Body of pancreas (tissue), 4 donors: ENCODE data around the gene BACE1-AS. TPM values are rescaled to one million over a fixed set of nuclear protein-coding genes. Genes with fewer than 3 reads are reported as not detected.
"Not testable (repeated sequence)": the region's sequence is repeated elsewhere in the genome, so short reads cannot be mapped to it uniquely, and the experiment has no call there.

Experiments
- ATAC-seq: fragments of 150-250 bp; one replicate; pipeline ENCODE4 v1.9.1; 2016
- DNase-seq, 4 donors: peaks; one replicate each; pipeline ENCODE4 v3.0.0-alpha.2; 2019
- H3K27ac ChIP-seq, 4 donors: fragments of 200-600 bp; sonication (generic); 1 replicate in 3 of 4; 2 replicates in 1 of 4; pipeline versions ENCODE4 v1.5.1 to v1.6.1; 2016 to 2019; ENCODE audit warnings: mild to moderate bottlenecking in 1 of 4, mixed read lengths in 1 of 4, moderate library complexity in 1 of 4
- H3K27me3 ChIP-seq, 2 donors: fragments of 200-600 bp; sonication (generic); one replicate each; pipeline ENCODE4 v1.6.0; 2016; ENCODE audit warnings: mild to moderate bottlenecking in 1 of 2
- H3K36me3 ChIP-seq, 2 donors: fragments of 200-600 bp; sonication (generic); replicated peaks in 1 of 2; 2 replicates each; pipeline ENCODE4 v1.5.1; 2016; ENCODE audit warnings: low read depth in 2 of 2; ENCODE audit not compliant: insufficient read depth in 1 of 2
- H3K4me1 ChIP-seq: fragments of 200-600 bp; sonication (generic); one replicate; pipeline ENCODE4 v1.6.0; 2016
- H3K4me3 ChIP-seq, 2 donors: fragments of 200-600 bp; sonication (generic); 1 replicate in 1 of 2; 2 replicates in 1 of 2; pipeline ENCODE4 v1.5.1; 2016 to 2019
- H3K9me3 ChIP-seq, 3 donors: fragments of 200-600 bp; sonication (generic); 1 replicate in 2 of 3; 2 replicates in 1 of 3; pipeline ENCODE4 v1.5.1; 2016
- CTCF ChIP-seq, 7 experiments: fragments of 450-650 bp in 4 of 7; fragments of 200-600 bp in 3 of 7; sonication (generic) in 3 of 7; IDR thresholded peaks; one replicate each; pipeline ENCODE4 v1.5.1; 2016 to 2019; ENCODE audit warnings: antibody characterized with exemption in 7 of 7
- POLR2A ChIP-seq, 3 donors: fragments of 450-650 bp; IDR thresholded peaks; one replicate each; pipeline ENCODE4 v1.6.1; 2016; ENCODE audit warnings: antibody characterized with exemption in 3 of 3, mild to moderate bottlenecking in 2 of 3
- WGBS, 2 donors: methylation state at CpG; one replicate each; pipeline ENCODE4 v1.1.5; 2017; 5-methylcytosine and 5-hydroxymethylcytosine counted together
- intact Hi-C: fragments of 100-400 bp; cut with DNase I; formaldehyde crosslinking; loops from one replicate; pipeline ENCODE4 v1.15.1; 2023
- total RNA-seq, 2 donors: library from RNA; depleted of rRNA; stranded (reverse); fragments of >200 nt; gene quantifications; one replicate each; pipeline ENCODE4 v1.1.0, GENCODE V29; 2016

The BACE1-AS gene
- total RNA-seq, 2 donors from 2014 or later = 5.3 to 6.0 TPM

DNA sequence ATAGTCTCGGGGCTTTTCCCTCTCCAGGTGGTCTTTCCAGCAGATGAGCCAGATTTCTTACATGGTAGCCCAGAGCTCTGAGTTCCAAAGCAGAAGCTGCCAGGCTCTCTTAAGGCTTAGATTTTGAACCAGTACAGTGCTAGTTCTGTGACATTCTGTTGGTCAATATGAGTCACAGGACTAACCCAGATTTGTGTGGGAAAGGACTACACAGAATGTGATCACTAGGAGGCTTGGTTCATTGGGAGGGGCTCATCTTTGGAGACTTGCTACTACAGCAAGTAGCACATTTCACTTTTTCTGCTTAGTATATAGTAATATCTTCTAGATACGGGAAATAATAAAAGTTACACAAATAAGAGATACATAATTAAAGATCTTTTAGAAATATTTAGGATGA is 34.6 kb upstream of the BACE1-AS start:
- DNase-seq (no peak), ATAC-seq (no peak)
- Histone ChIP-seq H3K4me1 (no peaks in the 10 kb centered on the region), H3K27ac (no peak overlapping the region), H3K4me3 (no peak overlapping the region), H3K36me3 (peaks cover 0 to 4% of the 10 kb centered on the region in 2 donors), H3K9me3 (no peaks in the 10 kb centered on the region), H3K27me3 (no peaks in the 10 kb centered on the region)
- TF ChIP-seq CTCF (IDR thresholded peaks at IDR 0.05) (no peak), POLR2A (IDR thresholded peaks at IDR 0.05) (no peak)
- intact Hi-C loops = no loop called here
- WGBS, 2 donors = 41 to 97% methylated on average over 2 of the region's 2 CpGs

GRCh38 chr11:117258576-117258975 is 32.6 kb upstream of the BACE1-AS start:
- DNase-seq = no peak
- Histone ChIP-seq H3K27ac (no peak overlapping the region), H3K4me1 (no peaks in the 10 kb centered on the region), H3K4me3 (no peak overlapping the region), H3K27me3 (no peaks in the 10 kb centered on the region), H3K9me3 (no peaks in the 10 kb centered on the region), H3K36me3 (peaks cover 0 to 2% of the 10 kb centered on the region in 2 donors)
- ATAC-seq = no peak
- intact Hi-C loops = no loop called here
- TF ChIP-seq CTCF (IDR thresholded peaks at IDR 0.05) (no peak), POLR2A (IDR thresholded peaks at IDR 0.05) (no peak)
- 71 to 88% methylated on average over 2 of the region's 2 CpGs for WGBS, 2 donors

DNA sequence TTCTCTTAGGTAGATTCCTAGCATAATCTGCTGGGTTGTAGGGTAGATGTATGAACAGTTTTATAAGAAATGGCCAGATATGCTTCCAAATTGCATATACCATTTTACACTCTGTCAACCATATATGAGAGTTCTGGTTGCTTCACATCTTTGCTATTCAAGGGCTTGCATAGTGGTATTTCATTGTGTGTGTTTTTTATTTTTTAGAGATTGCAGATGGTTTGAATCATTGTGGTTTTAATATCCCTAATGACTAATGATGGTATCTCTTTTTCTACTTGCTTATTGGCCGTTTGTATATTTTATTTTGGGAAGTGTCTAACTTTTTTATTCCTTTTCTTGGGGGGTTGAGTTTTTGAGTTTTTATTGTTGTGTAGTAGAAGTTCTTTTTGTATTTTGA is 31.7 kb upstream of the BACE1-AS start:
- Histone ChIP-seq H3K4me1 (no peaks in the 10 kb centered on the region), H3K27me3 (no peaks in the 10 kb centered on the region), H3K9me3 (no peaks in the 10 kb centered on the region), H3K4me3 (no peak overlapping the region), H3K27ac (no peak overlapping the region), H3K36me3 (no peaks in the 10 kb centered on the region)
- TF ChIP-seq CTCF (IDR thresholded peaks at IDR 0.05) (no peak), POLR2A (IDR thresholded peaks at IDR 0.05) (no peak)
- 68 to 71% methylated on average over 1 of the region's 1 CpG for WGBS, 2 donors
- ATAC-seq = no peak
- no peak for DNase-seq
- intact Hi-C loops = no loop called here

- H3K4me3 ChIP-seq, ATAC-seq, H3K4me1 ChIP-seq, H3K27me3 ChIP-seq, H3K36me3 ChIP-seq, intact Hi-C loops, DNase-seq, H3K27ac ChIP-seq, H3K9me3 ChIP-seq: not testable (repeated sequence)
- WGBS, 2 donors = 93 to 97% methylated on average over 7 of the region's 7 CpGs
These were observed 26.4 kb upstream of the BACE1-AS start for GRCh38 chr11:117264624-117265323.

DNA sequence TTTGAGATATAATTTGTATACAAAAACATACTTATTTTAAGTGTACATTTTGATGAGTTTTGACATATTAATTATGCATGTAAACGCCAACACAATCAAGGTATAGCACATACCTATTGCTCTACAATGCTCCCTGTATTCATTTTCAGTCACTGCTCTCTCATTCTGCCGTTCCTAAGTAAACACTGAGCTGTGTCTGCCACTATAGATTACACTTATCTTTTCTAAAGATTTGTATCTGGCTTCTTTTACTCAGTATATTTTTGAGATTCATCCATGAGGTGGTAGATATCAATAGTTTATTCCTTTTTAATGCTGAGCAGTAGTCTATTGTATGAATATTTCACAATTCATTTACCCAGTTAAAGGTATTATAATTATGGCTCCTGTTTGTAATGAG is 25.4 kb upstream of the BACE1-AS start:
- 61 to 68% methylated on average over 2 of the region's 2 CpGs for WGBS, 2 donors
- no peak overlapping the region for H3K27ac ChIP-seq
- no peaks in the 10 kb centered on the region for H3K27me3 ChIP-seq
- no peaks in the 10 kb centered on the region for H3K9me3 ChIP-seq
- no peaks in the 10 kb centered on the region for H3K4me1 ChIP-seq
- no peak for TF ChIP-seq POLR2A (IDR thresholded peaks at IDR 0.05)
- TF ChIP-seq CTCF (IDR thresholded peaks at IDR 0.05) = no peak
- no peaks in the 10 kb centered on the region for H3K36me3 ChIP-seq
- ATAC-seq (no peak), DNase-seq (no peak)
- intact Hi-C loops = no loop called here
- no peak overlapping the region for H3K4me3 ChIP-seq
